HEK293 (cell line): ENCODE data around the gene MADD.

Experiments used
- CTCF ChIP-seq: fragments of 450-650 bp; formaldehyde crosslinking; IDR thresholded peaks from 2 replicates; pipeline ENCODE4 v1.5.1; 2016; ENCODE audit warnings: missing biosample characterization, missing genetic modification characterization
- MYNN ChIP-seq: fragments of 450-650 bp; formaldehyde crosslinking; IDR thresholded peaks from 2 replicates; pipeline ENCODE4 v1.5.1; 2016; ENCODE audit warnings: missing biosample characterization, missing genetic modification characterization, borderline replicate concordance
- ZNF654 ChIP-seq: fragments of 450-650 bp; formaldehyde crosslinking; IDR thresholded peaks from 2 replicates; pipeline ENCODE4 v1.5.1; 2016; ENCODE audit warnings: low read depth, missing biosample characterization, missing genetic modification characterization
- ZNF658 ChIP-seq: fragments of 450-650 bp; formaldehyde crosslinking; IDR thresholded peaks from 2 replicates; pipeline ENCODE4; 2016; ENCODE audit warnings: missing biosample characterization, missing genetic modification characterization

GRCh38 chr11:47241841-47242301 is 28.1 kb upstream of the MADD start:
- TF ChIP-seq ZNF654 (tag by site-specific recombination) (no peak), ZNF658 (tag by site-specific recombination) (no peak), CTCF (tag by site-specific recombination) (no peak), MYNN (tag by site-specific recombination) (no peak)
